Measurements from ENCODE around the gene GAL3ST1. TPM values are rescaled to one million over a fixed set of nuclear protein-coding genes. Genes with fewer than 3 reads are reported as not detected.

The GAL3ST1 gene
- total and polyA plus RNA-seq, 10 of the 15 experiments (the other 5 are each of a cell fraction or from before 2014, with no cell fraction given), result not detected

DNA sequence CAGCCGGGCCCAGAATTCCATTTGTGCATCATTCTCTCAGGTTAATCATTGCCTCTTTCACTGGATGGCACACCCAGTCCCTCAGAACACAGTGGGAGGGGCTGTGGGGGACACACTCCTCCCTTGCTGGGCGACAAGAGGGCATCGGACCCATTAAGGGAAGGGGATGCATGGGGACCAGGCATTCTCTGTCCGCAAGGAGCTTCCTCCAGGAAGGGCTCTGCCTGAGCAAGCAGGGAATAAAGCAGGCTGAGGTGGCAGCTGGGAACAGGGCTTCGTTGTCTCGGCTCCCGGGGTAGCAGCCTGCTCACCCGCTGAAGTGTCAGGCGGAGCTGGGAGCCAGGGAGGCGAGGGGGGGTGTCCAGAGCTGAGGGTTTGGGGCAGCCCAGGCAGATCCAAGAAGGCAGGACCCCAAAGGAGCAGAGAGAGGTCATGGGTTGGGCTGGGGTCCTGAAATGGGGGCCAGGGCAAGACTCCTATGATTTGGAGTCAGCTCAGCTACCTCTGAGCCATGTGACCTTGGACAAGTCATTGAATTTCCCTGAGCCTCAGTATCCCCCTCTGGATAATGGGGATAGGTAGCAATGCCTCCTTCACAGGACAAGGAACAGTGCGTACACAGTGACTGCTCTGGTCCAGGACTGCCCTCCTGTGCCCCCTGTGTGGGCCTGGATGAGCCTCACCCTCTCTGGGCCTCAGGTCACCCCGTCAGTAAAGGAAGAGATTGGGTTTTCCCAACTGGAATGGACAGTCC is 1.4 kb downstream of the GAL3ST1 start (continued):
- TF ChIP-seq, protein P1, sequence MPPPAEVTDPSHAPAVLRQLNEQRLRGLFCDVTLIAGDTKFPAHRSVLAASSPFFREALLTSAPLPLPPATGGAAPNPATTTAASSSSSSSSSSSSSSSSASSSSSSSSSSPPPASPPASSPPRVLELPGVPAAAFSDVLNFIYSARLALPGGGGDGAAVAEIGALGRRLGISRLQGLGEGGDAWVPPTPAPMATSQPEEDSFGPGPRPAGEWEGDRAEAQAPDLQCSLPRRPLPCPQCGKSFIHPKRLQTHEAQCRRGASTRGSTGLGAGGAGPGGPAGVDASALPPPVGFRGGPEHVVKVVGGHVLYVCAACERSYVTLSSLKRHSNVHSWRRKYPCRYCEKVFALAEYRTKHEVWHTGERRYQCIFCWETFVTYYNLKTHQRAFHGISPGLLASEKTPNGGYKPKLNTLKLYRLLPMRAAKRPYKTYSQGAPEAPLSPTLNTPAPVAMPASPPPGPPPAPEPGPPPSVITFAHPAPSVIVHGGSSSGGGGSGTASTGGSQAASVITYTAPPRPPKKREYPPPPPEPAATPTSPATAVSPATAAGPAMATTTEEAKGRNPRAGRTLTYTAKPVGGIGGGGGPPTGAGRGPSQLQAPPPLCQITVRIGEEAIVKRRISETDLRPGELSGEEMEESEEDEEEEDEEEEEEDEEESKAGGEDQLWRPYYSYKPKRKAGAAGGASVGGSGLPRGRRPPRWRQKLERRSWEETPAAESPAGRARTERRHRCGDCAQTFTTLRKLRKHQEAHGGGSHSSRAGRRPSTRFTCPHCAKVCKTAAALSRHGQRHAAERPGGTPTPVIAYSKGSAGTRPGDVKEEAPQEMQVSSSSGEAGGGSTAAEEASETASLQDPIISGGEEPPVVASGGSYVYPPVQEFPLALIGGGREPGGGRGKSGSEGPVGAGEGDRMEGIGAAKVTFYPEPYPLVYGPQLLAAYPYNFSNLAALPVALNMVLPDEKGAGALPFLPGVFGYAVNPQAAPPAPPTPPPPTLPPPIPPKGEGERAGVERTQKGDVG (CRISPR knock-in tag; IDR thresholded peaks at IDR 0.05), result no peak
- TF ChIP-seq, protein P2, sequence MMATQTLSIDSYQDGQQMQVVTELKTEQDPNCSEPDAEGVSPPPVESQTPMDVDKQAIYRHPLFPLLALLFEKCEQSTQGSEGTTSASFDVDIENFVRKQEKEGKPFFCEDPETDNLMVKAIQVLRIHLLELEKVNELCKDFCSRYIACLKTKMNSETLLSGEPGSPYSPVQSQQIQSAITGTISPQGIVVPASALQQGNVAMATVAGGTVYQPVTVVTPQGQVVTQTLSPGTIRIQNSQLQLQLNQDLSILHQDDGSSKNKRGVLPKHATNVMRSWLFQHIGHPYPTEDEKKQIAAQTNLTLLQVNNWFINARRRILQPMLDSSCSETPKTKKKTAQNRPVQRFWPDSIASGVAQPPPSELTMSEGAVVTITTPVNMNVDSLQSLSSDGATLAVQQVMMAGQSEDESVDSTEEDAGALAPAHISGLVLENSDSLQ (IDR thresholded peaks at IDR 0.05), result no peak
- TF ChIP-seq, protein P3, sequence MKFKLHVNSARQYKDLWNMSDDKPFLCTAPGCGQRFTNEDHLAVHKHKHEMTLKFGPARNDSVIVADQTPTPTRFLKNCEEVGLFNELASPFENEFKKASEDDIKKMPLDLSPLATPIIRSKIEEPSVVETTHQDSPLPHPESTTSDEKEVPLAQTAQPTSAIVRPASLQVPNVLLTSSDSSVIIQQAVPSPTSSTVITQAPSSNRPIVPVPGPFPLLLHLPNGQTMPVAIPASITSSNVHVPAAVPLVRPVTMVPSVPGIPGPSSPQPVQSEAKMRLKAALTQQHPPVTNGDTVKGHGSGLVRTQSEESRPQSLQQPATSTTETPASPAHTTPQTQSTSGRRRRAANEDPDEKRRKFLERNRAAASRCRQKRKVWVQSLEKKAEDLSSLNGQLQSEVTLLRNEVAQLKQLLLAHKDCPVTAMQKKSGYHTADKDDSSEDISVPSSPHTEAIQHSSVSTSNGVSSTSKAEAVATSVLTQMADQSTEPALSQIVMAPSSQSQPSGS (IDR thresholded peaks at IDR 0.05; ENCODE audit: low read length), result no peak

DNA sequence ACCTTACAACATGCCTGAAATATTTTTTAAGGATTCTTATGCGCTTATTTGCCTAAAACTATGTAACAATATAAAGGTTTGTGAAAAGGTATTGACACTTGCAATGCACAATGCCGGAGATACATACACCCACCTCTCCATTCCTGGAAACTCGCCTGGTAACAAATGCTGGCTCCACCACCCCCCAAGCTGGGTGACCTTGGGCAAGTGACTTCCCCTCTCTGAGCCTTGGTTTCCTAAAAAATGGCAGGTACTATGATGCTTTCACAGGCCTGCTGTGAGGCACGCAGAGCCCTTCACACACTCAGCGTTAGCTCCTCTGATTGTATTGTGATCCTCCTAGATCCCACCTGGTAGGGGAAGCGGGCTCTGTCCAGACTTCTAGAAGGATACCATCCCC is 2.3 kb downstream of the GAL3ST1 start:
- Histone ChIP-seq H3K9ac (ENCODE audit: control insufficient read depth, insufficient read depth, low read length) (no peak overlapping the region), H3K36me3 (ENCODE audit: control insufficient read depth in 2 of 2, insufficient read depth in 2 of 2, low read length in 1 of 2) (peaks cover 4 to 7% of the 10 kb centered on the region in 2 experiments), H3K27ac (ENCODE audit: control insufficient read depth, insufficient read depth) (no peak overlapping the region), H3K9me3 (replicated peaks; ENCODE audit: control insufficient read depth, insufficient read depth, low read length) (no peaks in the 10 kb centered on the region), H3K27me3 (replicated peaks in 1 of 2; ENCODE audit: control insufficient read depth in 2 of 2, insufficient read depth in 2 of 2, low read length in 1 of 2) (no peaks in the 10 kb centered on the region), H2AFZ (ENCODE audit: control insufficient read depth, low read depth, low read length) (no peak overlapping the region), H3K79me2 (ENCODE audit: control insufficient read depth, insufficient read depth, low read length) (no peaks in the 10 kb centered on the region), H3K4me1 (ENCODE audit: control insufficient read depth, insufficient read depth, low read length) (no peaks in the 10 kb centered on the region), H3K4me3 (no peak overlapping the region), H3K4me2 (ENCODE audit: control insufficient read depth, insufficient read depth) (no peak overlapping the region), H4K20me1 (ENCODE audit: control insufficient read depth, insufficient read depth) (no peaks in the 10 kb centered on the region; the same call in 1 of the 2 replicates)
- CTCF ChIA-PET, result interaction anchor here (0.7 kb wide), 1 partner anchor 82 kb away, joined by 3 read pairs; no protein-coding TSS in a partner anchor
- RAD21 ChIA-PET (ENCODE audit: unreplicated experiment), result no interaction called here
- SMC1A ChIA-PET (ENCODE audit: uncharacterized antibody, unreplicated experiment), result no interaction called here
- no peak for DNase-seq (ENCODE audit: low read depth, low spot score)
- WGBS (ENCODE audit: insufficient coverage, insufficient replicate concordance, low lambda C conversion rate, missing lambda C conversion rate), result 60% methylated on average over 6 of the region's 6 CpGs
- intact Hi-C loops (cut with micrococcal nuclease; ENCODE audit: unreplicated experiment) (no loop called here), in situ Hi-C loops (cut with MboI) (no loop called here)
- POLR2A ChIA-PET, result interaction anchor here (0.5 kb wide), 1 partner anchor 17 kb away, joined by 3 read pairs; no protein-coding TSS in a partner anchor
- no peak for FAIRE-seq
- BruUV-seq (replicated peaks), result no TSS peak
- no peak for ATAC-seq
- no peak for TF ChIP-seq RAD51 (IDR thresholded peaks at IDR 0.05)
- no peak for TF ChIP-seq PAX5 (IDR thresholded peaks at IDR 0.05; ENCODE audit: borderline replicate concordance, low read depth, low read length)
- TF ChIP-seq CHD2 (IDR thresholded peaks at IDR 0.05; ENCODE audit: borderline replicate concordance, low read depth, low read length), result no peak
- TF ChIP-seq RFX5 (IDR thresholded peaks at IDR 0.05; ENCODE audit: low read depth, low read length), result no peak
- TF ChIP-seq, protein P4, sequence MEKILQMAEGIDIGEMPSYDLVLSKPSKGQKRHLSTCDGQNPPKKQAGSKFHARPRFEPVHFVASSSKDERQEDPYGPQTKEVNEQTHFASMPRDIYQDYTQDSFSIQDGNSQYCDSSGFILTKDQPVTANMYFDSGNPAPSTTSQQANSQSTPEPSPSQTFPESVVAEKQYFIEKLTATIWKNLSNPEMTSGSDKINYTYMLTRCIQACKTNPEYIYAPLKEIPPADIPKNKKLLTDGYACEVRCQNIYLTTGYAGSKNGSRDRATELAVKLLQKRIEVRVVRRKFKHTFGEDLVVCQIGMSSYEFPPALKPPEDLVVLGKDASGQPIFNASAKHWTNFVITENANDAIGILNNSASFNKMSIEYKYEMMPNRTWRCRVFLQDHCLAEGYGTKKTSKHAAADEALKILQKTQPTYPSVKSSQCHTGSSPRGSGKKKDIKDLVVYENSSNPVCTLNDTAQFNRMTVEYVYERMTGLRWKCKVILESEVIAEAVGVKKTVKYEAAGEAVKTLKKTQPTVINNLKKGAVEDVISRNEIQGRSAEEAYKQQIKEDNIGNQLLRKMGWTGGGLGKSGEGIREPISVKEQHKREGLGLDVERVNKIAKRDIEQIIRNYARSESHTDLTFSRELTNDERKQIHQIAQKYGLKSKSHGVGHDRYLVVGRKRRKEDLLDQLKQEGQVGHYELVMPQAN (conservative IDR thresholded peaks at IDR 0.05), result no peak
- TF ChIP-seq, protein P5, sequence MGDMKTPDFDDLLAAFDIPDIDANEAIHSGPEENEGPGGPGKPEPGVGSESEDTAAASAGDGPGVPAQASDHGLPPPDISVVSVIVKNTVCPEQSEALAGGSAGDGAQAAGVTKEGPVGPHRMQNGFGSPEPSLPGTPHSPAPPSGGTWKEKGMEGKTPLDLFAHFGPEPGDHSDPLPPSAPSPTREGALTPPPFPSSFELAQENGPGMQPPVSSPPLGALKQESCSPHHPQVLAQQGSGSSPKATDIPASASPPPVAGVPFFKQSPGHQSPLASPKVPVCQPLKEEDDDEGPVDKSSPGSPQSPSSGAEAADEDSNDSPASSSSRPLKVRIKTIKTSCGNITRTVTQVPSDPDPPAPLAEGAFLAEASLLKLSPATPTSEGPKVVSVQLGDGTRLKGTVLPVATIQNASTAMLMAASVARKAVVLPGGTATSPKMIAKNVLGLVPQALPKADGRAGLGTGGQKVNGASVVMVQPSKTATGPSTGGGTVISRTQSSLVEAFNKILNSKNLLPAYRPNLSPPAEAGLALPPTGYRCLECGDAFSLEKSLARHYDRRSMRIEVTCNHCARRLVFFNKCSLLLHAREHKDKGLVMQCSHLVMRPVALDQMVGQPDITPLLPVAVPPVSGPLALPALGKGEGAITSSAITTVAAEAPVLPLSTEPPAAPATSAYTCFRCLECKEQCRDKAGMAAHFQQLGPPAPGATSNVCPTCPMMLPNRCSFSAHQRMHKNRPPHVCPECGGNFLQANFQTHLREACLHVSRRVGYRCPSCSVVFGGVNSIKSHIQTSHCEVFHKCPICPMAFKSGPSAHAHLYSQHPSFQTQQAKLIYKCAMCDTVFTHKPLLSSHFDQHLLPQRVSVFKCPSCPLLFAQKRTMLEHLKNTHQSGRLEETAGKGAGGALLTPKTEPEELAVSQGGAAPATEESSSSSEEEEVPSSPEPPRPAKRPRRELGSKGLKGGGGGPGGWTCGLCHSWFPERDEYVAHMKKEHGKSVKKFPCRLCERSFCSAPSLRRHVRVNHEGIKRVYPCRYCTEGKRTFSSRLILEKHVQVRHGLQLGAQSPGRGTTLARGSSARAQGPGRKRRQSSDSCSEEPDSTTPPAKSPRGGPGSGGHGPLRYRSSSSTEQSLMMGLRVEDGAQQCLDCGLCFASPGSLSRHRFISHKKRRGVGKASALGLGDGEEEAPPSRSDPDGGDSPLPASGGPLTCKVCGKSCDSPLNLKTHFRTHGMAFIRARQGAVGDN (IDR thresholded peaks at IDR 0.05), result no peak

Measured in GM12878 (cell line).